ENCODE data around the gene SEPHS2. TPM values are rescaled to one million over a fixed set of nuclear protein-coding genes. Genes with fewer than 3 reads are reported as not detected.

SEPHS2 gene
- total RNA-seq, 4 donors from 2014 or later, result 34.5 to 41.3 (median 39.9) TPM

DNA sequence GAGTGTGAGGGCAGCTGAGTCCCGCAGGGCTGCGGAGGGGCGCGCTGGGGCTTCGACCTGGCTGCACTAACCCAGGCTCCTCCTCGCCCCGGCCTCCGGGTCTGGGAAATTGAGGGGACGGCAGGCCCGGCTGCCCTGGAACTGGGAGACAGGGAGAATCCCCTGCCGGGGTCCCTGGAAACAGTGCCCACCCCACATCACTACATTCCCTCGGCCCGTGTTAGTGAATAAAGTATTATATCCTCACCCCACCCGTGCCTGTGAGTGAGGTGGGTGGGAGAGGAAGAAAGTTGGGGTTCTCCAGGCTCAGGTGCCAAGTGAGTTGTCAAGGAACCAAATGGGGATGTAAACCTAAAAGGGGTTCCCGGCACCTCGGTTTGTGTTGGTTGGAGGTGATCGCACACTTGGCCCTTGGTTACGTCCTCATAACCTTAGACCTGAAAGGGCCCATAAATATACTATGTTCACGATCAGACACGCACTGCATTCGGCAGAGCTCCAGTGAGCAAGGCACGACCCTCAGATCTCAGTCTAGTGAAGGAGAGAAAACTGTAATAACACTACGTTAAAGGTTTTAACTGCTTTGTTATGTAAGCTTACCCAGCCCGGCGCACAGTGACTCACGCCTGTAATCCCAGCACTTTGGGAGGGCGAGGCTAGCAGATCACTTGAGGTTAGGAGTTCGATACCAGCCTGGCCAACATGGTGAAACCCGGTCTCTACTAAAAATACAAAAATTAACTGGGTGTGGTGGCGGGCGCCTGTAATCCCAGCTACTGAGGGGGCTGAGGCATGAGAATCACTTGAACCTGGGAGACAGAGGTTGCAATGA is 27.1 kb downstream of the SEPHS2 start:
- WGBS, 2 donors, result 83 to 86% methylated on average over 20 of the region's 31 CpGs
- H3K27ac ChIP-seq, result peak overlapping the region; percentile 49 to 82 (median 69)
- intact Hi-C loops (cut with DNase I), result no loop called here
- no peaks in the 10 kb centered on the region for H3K9me3 ChIP-seq
- TF ChIP-seq POLR2A (IDR thresholded peaks at IDR 0.05), result no peak
- TF ChIP-seq, protein P1, sequence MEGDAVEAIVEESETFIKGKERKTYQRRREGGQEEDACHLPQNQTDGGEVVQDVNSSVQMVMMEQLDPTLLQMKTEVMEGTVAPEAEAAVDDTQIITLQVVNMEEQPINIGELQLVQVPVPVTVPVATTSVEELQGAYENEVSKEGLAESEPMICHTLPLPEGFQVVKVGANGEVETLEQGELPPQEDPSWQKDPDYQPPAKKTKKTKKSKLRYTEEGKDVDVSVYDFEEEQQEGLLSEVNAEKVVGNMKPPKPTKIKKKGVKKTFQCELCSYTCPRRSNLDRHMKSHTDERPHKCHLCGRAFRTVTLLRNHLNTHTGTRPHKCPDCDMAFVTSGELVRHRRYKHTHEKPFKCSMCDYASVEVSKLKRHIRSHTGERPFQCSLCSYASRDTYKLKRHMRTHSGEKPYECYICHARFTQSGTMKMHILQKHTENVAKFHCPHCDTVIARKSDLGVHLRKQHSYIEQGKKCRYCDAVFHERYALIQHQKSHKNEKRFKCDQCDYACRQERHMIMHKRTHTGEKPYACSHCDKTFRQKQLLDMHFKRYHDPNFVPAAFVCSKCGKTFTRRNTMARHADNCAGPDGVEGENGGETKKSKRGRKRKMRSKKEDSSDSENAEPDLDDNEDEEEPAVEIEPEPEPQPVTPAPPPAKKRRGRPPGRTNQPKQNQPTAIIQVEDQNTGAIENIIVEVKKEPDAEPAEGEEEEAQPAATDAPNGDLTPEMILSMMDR (IDR thresholded peaks at IDR 0.05), result no peak
- H3K4me1 ChIP-seq, result peaks cover 4 to 5% of the 10 kb centered on the region in 2 donors
- H3K4me3 ChIP-seq (replicated peaks in 1 of 3), result peak overlapping the region in 2 of 3 donors; percentile 2 to 42
- no peak for DNase-seq
- H3K36me3 ChIP-seq, result peaks cover 1 to 5% of the 10 kb centered on the region in 2 donors
- H3K27me3 ChIP-seq, result no peaks in the 10 kb centered on the region

DNA sequence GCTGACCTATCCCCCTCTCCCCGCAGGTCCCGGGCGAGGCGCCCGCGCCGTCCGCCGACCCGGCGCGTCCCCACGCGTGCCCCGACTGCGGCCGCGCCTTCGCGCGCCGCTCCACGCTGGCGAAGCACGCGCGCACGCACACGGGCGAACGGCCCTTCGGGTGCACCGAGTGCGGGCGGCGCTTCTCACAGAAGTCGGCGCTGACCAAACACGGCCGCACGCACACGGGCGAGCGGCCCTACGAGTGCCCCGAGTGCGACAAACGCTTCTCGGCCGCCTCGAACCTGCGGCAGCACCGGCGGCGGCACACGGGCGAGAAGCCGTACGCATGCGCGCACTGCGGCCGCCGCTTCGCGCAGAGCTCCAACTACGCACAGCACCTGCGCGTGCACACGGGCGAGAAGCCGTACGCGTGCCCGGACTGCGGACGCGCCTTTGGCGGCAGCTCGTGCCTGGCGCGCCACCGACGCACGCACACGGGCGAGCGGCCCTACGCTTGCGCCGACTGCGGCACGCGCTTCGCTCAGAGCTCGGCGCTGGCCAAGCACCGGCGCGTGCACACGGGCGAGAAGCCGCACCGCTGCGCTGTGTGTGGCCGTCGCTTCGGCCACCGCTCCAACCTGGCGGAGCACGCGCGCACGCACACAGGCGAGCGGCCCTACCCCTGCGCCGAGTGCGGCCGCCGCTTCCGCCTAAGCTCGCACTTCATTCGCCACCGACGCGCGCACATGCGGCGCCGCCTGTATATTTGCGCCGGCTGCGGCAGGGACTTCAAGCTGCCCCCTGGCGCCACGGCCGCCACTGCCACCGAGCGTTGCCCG is 27.9 kb downstream of the SEPHS2 start:
- Histone ChIP-seq H3K9me3 (no peaks in the 10 kb centered on the region), H3K27me3 (no peaks in the 10 kb centered on the region), H3K4me1 (peaks cover 4 to 5% of the 10 kb centered on the region in 2 donors), H3K27ac (peak overlapping the region; percentile 49 to 82 (median 69)), H3K36me3 (peaks cover 0 to 3% of the 10 kb centered on the region in 2 donors), H3K4me3 (replicated peaks in 1 of 3) (peak overlapping the region; percentile 25 to 42 (median 27))
- peak; percentile 86 to 89 for DNase-seq
- intact Hi-C loops (cut with DNase I), result no loop called here
- TF ChIP-seq, protein P1 (IDR thresholded peaks at IDR 0.05), result peak in 4 of 6 experiments; percentile 3 to 33 (median 22)
- peak in 1 of 2 donors; percentile 72 for TF ChIP-seq POLR2A (IDR thresholded peaks at IDR 0.05)
- 1 to 3% methylated on average over 10 to 48 of the region's 140 CpGs for WGBS, 2 donors

DNA sequence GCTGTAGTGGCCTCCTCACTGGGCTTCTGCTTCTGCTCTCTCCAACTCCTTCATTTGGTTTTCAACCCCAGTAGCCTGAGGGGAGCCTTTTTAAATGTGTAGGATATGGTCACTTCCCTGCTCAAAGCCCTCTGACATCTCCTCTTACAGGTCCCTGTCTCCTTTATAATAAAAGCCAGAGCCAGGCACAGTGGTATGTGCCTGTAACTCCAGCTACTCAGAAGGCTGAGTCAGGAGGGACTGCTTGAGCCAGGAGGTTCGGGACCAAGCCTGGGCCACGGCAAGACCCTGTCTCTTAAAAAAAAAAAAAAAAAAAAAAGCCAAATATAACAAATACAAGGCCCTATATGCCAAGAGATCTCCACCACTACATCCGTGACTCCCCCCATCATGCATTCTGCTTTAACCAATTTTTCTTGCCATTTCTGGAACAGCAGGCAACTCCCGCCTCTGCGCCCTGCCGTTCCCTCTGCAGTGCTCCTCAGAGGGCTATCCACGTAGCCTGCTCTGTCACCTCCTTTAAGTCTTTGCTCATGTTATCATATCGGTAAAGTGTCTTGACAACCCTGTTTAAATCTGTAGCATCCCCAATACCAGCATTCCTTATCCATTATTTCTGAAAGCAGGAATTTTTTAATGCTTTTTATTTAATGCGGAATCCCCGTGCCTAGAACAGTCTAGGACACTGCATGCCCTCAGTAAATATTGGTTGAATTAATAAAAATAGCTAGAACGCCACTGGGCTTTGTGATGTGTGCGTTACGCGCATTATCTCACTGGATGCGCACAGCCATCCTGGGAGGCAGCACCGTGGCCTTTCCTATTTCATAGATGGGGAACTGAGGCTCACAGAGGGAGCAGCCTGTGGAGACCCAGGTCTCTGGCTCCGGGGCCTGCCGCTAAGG is 28.8 kb downstream of the SEPHS2 start:
- Histone ChIP-seq H3K27me3 (no peaks in the 10 kb centered on the region), H3K4me1 (peaks cover 4 to 5% of the 10 kb centered on the region in 2 donors), H3K36me3 (no peaks in the 10 kb centered on the region), H3K9me3 (no peaks in the 10 kb centered on the region), H3K27ac (peak overlapping the region in 2 of 3 donors; percentile 69 to 82), H3K4me3 (replicated peaks in 1 of 3) (peak overlapping the region in 2 of 3 donors; percentile 25 to 42)
- intact Hi-C loops (cut with DNase I), result no loop called here
- TF ChIP-seq, protein P1 (IDR thresholded peaks at IDR 0.05), result no peak
- no peak for TF ChIP-seq POLR2A (IDR thresholded peaks at IDR 0.05)
- WGBS, 2 donors, result 69 to 70% methylated on average over 17 of the region's 18 CpGs
- no peak for DNase-seq

DNA sequence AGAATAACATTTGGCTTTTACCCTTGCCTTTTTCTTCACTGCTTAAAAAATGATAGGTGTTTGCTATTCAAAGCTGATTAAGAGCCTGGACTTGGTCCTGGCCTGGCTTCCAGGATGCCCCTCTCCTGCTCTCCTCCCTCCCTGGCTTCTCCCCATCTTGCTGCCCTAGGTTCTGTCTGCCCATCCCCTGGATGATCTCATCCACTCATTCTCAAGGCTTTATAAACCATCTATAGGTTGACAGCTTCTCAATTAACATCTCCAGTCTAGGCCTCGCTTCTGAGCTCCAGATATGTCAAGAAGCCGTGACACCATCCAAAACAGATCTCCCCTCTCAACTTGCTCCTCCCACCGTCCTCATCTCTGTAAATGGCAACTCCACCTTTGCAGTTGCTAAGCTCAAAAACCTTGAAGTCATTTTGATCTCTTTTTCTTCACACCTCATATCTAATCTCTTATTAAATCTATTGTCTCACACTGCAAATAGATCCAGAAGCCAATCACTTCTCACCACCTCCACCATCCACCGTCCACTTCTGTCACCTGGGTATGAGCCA is 29.5 kb downstream of the SEPHS2 start:
- Histone ChIP-seq H3K4me3 (replicated peaks in 1 of 3) (no peak overlapping the region), H3K4me1 (peaks cover 4 to 5% of the 10 kb centered on the region in 2 donors), H3K27me3 (no peaks in the 10 kb centered on the region), H3K27ac (no peak overlapping the region), H3K36me3 (no peaks in the 10 kb centered on the region), H3K9me3 (no peaks in the 10 kb centered on the region)
- TF ChIP-seq, protein P1 (IDR thresholded peaks at IDR 0.05), result no peak
- TF ChIP-seq POLR2A (IDR thresholded peaks at IDR 0.05), result no peak
- intact Hi-C loops (cut with DNase I), result no loop called here
- DNase-seq, result no peak
- WGBS, 2 donors, result 97% methylated on average over 4 of the region's 4 CpGs

Measured in thyroid gland (tissue), 4 donors.